HepG2 (cell line): ENCODE measurements around the gene FSCN2. TPM values are rescaled to one million over a fixed set of nuclear protein-coding genes. Genes with fewer than 3 reads are reported as not detected.
A peak's percentile ranks its signal among the peaks of the same experiment; 100 is the strongest.

Source experiments
- KLF12 ChIP-seq: sonication (generic); formaldehyde crosslinking; IDR thresholded peaks from 2 replicates; pipeline ENCODE4 v1.4.0; 2020; ENCODE audit warnings: missing genetic modification reagents, borderline replicate concordance
- MIXL1 ChIP-seq: IDR thresholded peaks from 2 replicates; pipeline ENCODE4 v1.6.1; 2016
- PCBP1 ChIP-seq: fragments of 200-400 bp; formaldehyde crosslinking; IDR thresholded peaks from 2 replicates; pipeline ENCODE4 v1.6.1; 2017; ENCODE audit warnings: mild to moderate bottlenecking, low read depth, low read length, borderline replicate concordance
- PHF5A ChIP-seq: IDR thresholded peaks from one replicate; pipeline ENCODE4 v1.6.1; 2018; ENCODE audit warnings: low read depth, missing genetic modification reagents; ENCODE audit not compliant: unreplicated experiment
- SMAD1 ChIP-seq: sonication (generic); formaldehyde crosslinking; IDR thresholded peaks from 2 replicates; pipeline ENCODE4 v1.4.0; 2020; ENCODE audit warnings: missing genetic modification reagents, low read depth, mild to moderate bottlenecking, borderline replicate concordance
- SMYD3 ChIP-seq: sonication (generic); formaldehyde crosslinking; IDR thresholded peaks from 2 replicates; pipeline ENCODE4 v1.8.1; 2023; ENCODE audit warnings: mild to moderate bottlenecking, missing genetic modification reagents
- TEAD2 ChIP-seq: sonication (generic); formaldehyde crosslinking; IDR thresholded peaks from 2 replicates; pipeline ENCODE4 v1.9.0; 2021; ENCODE audit warnings: missing genetic modification reagents
- TP53 ChIP-seq: sonication (generic); formaldehyde crosslinking; conservative IDR thresholded peaks from 2 replicates; pipeline ENCODE4 v1.4.0; 2020; ENCODE audit warnings: missing genetic modification reagents
- ZNF337 ChIP-seq: sonication (generic); formaldehyde crosslinking; IDR thresholded peaks from 2 replicates; pipeline ENCODE4 v1.5.1; 2020; ENCODE audit warnings: missing genetic modification reagents, low read depth, mild to moderate bottlenecking, borderline replicate concordance
- ZNF33B ChIP-seq: sonication (generic); formaldehyde crosslinking; IDR thresholded peaks from 2 replicates; pipeline ENCODE4 v1.5.1; 2020; ENCODE audit warnings: mild to moderate bottlenecking, missing genetic modification reagents
- polyA plus RNA-seq, 8 experiments: library from polyadenylated mRNA; depleted of rRNA in 3 of 8; stranded (reverse) in 7 of 8; unstranded in 1 of 8; fragments of >200 nt; fragmentation: Illumina TruSeq in 4 of 8; extraction: Trizol in 4 of 8; gene quantifications; 2 replicates each; pipeline versions ENCODE4 v1.2.1 to v1.2.3, GENCODE V29; 2011 to 2016; ENCODE audit warnings: low read depth in 4 of 8, missing spikeins in 1 of 8, mixed read lengths in 1 of 8; ENCODE audit not compliant: insufficient read depth in 1 of 8
- total RNA-seq, 5 experiments: library from RNA; depleted of rRNA; stranded (reverse); fragments of >200 nt; fragmentation: Illumina TruSeq; extraction: Trizol; gene quantifications; 2 replicates each; pipeline ENCODE4 v1.2.3, GENCODE V29; 2016; ENCODE audit warnings: low read depth in 1 of 5
- TF ChIP-seq, protein P1 (sequence below), 2 experiments: sonication (generic) in 1 of 2; formaldehyde crosslinking in 1 of 2; IDR thresholded peaks; 2 replicates each; pipeline versions ENCODE4 v1.4.0 to v1.6.1; 2016 to 2020; ENCODE audit warnings: borderline replicate concordance in 1 of 2, low read depth in 1 of 2, mild to moderate bottlenecking in 1 of 2, missing genetic modification reagents in 1 of 2
- TF ChIP-seq, protein P2 (sequence below): sonication (generic); formaldehyde crosslinking; IDR thresholded peaks from 2 replicates; pipeline ENCODE4 v1.8.0; 2022; ENCODE audit warnings: mild to moderate bottlenecking, missing genetic modification reagents; ENCODE audit not compliant: insufficient replicate concordance
- TF ChIP-seq, protein P3 (sequence below): sonication (generic); formaldehyde crosslinking; IDR thresholded peaks from 2 replicates; pipeline ENCODE4 v1.5.1; 2020; ENCODE audit warnings: mild to moderate bottlenecking, moderate library complexity, missing genetic modification reagents
- TF ChIP-seq, protein P4 (sequence below): sonication (generic); formaldehyde crosslinking; IDR thresholded peaks from 2 replicates; pipeline ENCODE4 v1.9.0; 2021; ENCODE audit warnings: missing genetic modification reagents, mild to moderate bottlenecking, borderline replicate concordance
- TF ChIP-seq, protein P5 (sequence below): IDR thresholded peaks from 2 replicates; pipeline ENCODE4 v1.6.1; 2018; ENCODE audit warnings: missing genetic modification reagents, mild to moderate bottlenecking, missing compliant biosample characterization

FSCN2 gene
- total and polyA plus RNA-seq, 2 of the 13 experiments (the other 11 are each of a cell fraction or from before 2014, with no cell fraction given), result 0.09 TPM; not detected in 1

DNA sequence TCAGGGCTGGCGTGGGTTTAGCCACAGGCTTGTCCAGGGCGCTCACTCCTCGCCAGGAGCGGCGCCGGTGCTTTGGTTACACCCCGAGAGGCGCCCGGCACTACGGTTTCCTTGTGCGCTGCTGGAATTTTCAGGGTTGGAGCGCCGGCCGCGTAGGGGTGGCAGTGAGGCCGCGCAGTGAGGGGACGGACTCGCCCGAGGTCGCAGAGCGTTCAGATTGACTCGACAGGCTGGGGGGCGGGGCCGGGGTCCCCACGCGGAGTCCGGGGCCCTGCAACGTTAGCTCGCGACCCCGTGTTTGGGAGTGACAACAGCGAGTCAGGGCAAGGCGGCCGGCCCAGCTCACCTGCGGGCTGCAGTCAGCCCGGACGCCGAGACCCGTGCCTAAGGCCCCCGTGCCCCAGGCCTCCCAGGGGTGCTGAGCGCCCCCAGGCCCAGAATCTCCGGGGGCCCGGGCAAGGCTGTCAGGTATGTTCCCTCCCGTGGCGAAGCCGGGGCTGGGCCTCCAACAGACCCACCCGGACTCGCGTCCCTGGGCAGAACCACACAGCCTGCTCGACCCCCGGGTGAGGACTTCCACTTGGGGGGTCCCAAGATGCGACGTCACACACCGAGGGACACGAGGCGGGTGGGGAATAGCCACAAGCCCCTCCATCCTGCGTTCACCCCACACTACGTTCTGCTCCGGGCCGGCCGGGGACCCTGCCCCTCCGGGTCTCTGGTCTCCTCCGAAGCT is 14.3 kb upstream of the FSCN2 start (continued):
- TF ChIP-seq MIXL1 (no peak), ZNF33B (CRISPR knock-in tag) (0 out of 2 replicates have a peak, but pooled peaks have one; percentile 30), PHF5A (CRISPR knock-in tag) (no peak), SMAD1 (CRISPR knock-in tag) (no peak), KLF12 (CRISPR knock-in tag) (peak; percentile 26; the same call in 1 of the 2 replicates), TP53 (CRISPR knock-in tag) (peak; percentile 74; the same call in 1 of the 2 replicates), PCBP1 (0 out of 2 replicates have a peak, but pooled peaks have one; percentile 25), SMYD3 (CRISPR knock-in tag) (no peak), TEAD2 (CRISPR knock-in tag) (no peak), ZNF337 (CRISPR knock-in tag) (0 out of 2 replicates have a peak, but pooled peaks have one; percentile 8)
- TF ChIP-seq, protein P1, sequence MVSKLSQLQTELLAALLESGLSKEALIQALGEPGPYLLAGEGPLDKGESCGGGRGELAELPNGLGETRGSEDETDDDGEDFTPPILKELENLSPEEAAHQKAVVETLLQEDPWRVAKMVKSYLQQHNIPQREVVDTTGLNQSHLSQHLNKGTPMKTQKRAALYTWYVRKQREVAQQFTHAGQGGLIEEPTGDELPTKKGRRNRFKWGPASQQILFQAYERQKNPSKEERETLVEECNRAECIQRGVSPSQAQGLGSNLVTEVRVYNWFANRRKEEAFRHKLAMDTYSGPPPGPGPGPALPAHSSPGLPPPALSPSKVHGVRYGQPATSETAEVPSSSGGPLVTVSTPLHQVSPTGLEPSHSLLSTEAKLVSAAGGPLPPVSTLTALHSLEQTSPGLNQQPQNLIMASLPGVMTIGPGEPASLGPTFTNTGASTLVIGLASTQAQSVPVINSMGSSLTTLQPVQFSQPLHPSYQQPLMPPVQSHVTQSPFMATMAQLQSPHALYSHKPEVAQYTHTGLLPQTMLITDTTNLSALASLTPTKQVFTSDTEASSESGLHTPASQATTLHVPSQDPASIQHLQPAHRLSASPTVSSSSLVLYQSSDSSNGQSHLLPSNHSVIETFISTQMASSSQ (IDR thresholded peaks at IDR 0.05; ENCODE audit: low read depth), result no peak
- TF ChIP-seq, protein P1 (CRISPR knock-in tag; IDR thresholded peaks at IDR 0.05; ENCODE audit: borderline replicate concordance), result 0 out of 2 replicates have a peak, but pooled peaks have one; percentile 25
- TF ChIP-seq, protein P2, sequence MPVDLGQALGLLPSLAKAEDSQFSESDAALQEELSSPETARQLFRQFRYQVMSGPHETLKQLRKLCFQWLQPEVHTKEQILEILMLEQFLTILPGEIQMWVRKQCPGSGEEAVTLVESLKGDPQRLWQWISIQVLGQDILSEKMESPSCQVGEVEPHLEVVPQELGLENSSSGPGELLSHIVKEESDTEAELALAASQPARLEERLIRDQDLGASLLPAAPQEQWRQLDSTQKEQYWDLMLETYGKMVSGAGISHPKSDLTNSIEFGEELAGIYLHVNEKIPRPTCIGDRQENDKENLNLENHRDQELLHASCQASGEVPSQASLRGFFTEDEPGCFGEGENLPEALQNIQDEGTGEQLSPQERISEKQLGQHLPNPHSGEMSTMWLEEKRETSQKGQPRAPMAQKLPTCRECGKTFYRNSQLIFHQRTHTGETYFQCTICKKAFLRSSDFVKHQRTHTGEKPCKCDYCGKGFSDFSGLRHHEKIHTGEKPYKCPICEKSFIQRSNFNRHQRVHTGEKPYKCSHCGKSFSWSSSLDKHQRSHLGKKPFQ (CRISPR knock-in tag), result peak; percentile 40
- TF ChIP-seq, protein P3, sequence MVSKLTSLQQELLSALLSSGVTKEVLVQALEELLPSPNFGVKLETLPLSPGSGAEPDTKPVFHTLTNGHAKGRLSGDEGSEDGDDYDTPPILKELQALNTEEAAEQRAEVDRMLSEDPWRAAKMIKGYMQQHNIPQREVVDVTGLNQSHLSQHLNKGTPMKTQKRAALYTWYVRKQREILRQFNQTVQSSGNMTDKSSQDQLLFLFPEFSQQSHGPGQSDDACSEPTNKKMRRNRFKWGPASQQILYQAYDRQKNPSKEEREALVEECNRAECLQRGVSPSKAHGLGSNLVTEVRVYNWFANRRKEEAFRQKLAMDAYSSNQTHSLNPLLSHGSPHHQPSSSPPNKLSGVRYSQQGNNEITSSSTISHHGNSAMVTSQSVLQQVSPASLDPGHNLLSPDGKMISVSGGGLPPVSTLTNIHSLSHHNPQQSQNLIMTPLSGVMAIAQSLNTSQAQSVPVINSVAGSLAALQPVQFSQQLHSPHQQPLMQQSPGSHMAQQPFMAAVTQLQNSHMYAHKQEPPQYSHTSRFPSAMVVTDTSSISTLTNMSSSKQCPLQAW (CRISPR knock-in tag), result 0 out of 2 replicates have a peak, but pooled peaks have one; percentile 28
- TF ChIP-seq, protein P4, sequence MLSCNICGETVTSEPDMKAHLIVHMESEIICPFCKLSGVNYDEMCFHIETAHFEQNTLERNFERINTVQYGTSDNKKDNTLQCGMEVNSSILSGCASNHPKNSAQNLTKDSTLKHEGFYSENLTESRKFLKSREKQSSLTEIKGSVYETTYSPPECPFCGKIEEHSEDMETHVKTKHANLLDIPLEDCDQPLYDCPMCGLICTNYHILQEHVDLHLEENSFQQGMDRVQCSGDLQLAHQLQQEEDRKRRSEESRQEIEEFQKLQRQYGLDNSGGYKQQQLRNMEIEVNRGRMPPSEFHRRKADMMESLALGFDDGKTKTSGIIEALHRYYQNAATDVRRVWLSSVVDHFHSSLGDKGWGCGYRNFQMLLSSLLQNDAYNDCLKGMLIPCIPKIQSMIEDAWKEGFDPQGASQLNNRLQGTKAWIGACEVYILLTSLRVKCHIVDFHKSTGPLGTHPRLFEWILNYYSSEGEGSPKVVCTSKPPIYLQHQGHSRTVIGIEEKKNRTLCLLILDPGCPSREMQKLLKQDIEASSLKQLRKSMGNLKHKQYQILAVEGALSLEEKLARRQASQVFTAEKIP (CRISPR knock-in tag), result no peak
- TF ChIP-seq, protein P5, sequence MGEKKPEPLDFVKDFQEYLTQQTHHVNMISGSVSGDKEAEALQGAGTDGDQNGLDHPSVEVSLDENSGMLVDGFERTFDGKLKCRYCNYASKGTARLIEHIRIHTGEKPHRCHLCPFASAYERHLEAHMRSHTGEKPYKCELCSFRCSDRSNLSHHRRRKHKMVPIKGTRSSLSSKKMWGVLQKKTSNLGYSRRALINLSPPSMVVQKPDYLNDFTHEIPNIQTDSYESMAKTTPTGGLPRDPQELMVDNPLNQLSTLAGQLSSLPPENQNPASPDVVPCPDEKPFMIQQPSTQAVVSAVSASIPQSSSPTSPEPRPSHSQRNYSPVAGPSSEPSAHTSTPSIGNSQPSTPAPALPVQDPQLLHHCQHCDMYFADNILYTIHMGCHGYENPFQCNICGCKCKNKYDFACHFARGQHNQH (CRISPR knock-in tag), result peak; percentile 21; the same call in 1 of the 2 replicates
